HAP-1 (cell line): ENCODE measurements around the gene SCAMP1.
"Not testable (repeated sequence)": the region's sequence is repeated elsewhere in the genome, so short reads cannot be mapped to it uniquely, and the experiment has no call there.

Source experiments
- DNase-seq, 2 experiments: peaks; one replicate each; pipeline ENCODE4 v3.0.0-alpha.2; 2016 to 2020; ENCODE audit warnings: low spot score in 2 of 2
- H3K27me3 ChIP-seq: fragments of 250-450 bp; sonication (Bioruptor Pico); 2 replicates; pipeline ENCODE4 v1.5.1; 2020; ENCODE audit warnings: low read depth, mild to moderate bottlenecking, moderate library complexity
- H3K36me3 ChIP-seq: fragments of 250-450 bp; sonication (Bioruptor Pico); replicated peaks from 2 replicates; pipeline ENCODE4 v1.5.1; 2020; ENCODE audit warnings: mild to moderate bottlenecking
- H3K4me1 ChIP-seq: fragments of 250-450 bp; sonication (Bioruptor Pico); 2 replicates; pipeline ENCODE4 v1.5.1; 2020; ENCODE audit warnings: mild to moderate bottlenecking
- H3K4me3 ChIP-seq: fragments of 250-450 bp; sonication (Bioruptor Pico); 2 replicates; pipeline ENCODE4 v1.5.1; 2020; ENCODE audit warnings: mild to moderate bottlenecking, moderate library complexity
- H3K9me3 ChIP-seq: fragments of 250-450 bp; sonication (Bioruptor Pico); 2 replicates; pipeline ENCODE4 v1.5.1; 2020; ENCODE audit warnings: mild to moderate bottlenecking, moderate library complexity
- in situ Hi-C: fragments of 300-500 bp; cut with MboI; formaldehyde crosslinking; loops from 3 replicates; pipeline ENCODE4 v1.14.3; 2020; ENCODE audit warnings: low sequenced_read_pairs, inconsistent platforms, mixed read lengths

Gene SCAMP1

DNA sequence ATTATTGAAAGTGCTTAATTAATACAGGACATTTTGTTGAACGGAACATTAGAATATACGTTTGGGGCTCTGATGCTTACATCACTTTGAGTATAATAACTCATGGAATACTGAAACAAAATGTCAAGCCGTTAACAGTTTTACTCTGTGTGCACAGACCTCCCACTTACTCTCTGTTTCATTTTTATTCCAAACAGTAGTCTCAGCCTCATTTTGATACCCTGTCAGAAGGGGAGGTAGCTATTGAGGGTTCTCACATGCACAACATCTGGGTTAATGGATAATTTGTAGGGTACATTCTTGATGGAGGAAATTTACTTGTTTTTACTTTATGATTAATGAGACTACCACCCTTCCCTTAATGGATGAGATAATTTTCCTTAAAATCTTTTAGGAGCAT lies 59.0 kb downstream of the SCAMP1 start:
- DNase-seq = no peak
- Histone ChIP-seq H3K9me3 (no peaks in the 10 kb centered on the region), H3K4me1 (peaks cover 13% of the 10 kb centered on the region), H3K4me3 (no peak overlapping the region), H3K27me3 (no peaks in the 10 kb centered on the region), H3K36me3 (0 out of 2 replicates have a peak, but pooled peaks cover 3% of the 10 kb centered on the region)
- in situ Hi-C loops = no loop called here

DNA sequence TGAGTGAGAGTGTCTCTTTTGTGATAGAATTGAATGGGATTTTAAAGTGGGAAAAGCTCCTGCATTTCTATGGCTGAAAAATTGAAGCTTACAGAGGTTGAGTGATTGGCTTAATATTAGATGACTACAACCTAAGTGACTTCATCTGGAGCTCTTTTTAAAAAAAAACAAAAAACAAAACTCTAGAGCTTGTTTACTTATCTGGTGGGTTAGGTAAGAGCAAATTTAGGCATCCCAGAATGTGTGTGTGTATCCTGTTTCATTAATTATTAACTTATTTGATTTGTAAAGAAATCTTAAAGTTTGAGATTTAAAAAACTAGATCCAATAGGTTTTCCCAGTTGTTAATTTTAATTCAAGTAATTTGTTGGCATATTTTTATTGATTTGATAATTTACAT lies 60.1 kb downstream of the SCAMP1 start:
- Histone ChIP-seq H3K36me3 (0 out of 2 replicates have a peak, but pooled peaks cover 3% of the 10 kb centered on the region), H3K4me3 (no peak overlapping the region), H3K27me3 (no peaks in the 10 kb centered on the region), H3K4me1 (peaks cover 13% of the 10 kb centered on the region), H3K9me3 (no peaks in the 10 kb centered on the region)
- in situ Hi-C loops = no loop called here
- DNase-seq = no peak

DNA sequence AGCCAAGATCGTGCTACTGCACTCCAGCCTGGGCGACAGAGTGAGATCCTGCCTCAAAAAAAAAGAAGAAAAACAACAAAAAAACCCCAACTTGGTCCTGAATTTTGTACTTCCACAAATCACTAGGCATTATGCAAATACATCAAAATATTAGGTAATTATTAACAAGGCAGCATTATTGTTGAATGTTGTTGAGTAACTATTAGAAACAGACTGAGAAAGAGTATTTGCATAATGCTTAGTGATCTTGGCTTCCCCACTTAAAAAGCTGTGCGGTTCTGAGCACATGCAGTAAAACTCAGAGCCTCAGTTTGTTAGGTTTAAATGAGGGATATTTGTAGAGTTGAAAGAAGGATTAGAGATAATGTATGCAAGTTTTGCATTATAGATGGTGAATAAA lies 64.2 kb downstream of the SCAMP1 start:
- in situ Hi-C loops = no loop called here
- DNase-seq = no peak
- H3K27me3 ChIP-seq = no peaks in the 10 kb centered on the region
- H3K36me3 ChIP-seq = no peaks in the 10 kb centered on the region
- no peak overlapping the region for H3K4me3 ChIP-seq
- no peaks in the 10 kb centered on the region for H3K9me3 ChIP-seq
- 0 out of 2 replicates have a peak, but pooled peaks cover 3% of the 10 kb centered on the region for H3K4me1 ChIP-seq

DNA sequence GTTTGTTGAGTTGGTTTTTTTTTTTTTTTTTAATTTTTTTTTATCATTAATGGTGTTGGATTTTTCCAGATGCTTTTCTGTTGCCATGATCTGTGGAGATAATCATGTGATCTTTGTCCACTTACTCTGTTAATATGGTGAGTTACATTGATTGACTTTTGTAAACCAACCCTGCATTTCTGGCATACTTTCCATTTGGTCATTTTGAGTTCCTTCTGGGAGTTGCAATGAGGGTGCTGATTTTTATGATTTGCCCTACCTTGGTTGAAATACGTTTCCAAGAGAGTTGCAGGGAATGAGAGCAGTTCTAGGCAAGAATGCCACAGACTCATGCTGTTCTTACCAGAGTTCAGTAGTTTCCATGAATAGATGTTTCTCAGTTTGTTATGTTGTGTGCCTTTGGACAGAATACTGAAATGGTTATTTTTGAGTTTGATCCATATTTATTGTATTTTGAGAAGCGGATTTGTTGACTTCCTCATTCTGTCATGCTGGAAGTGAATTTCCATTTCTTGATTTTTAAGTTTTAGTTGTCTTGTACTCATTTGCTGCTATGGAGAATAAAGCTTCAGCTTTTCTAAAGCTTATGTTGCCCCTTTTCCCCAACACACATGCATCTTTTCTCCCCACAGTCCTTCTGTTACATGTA lies 69.0 kb downstream of the SCAMP1 start:
- Histone ChIP-seq H3K9me3 (no peaks in the 10 kb centered on the region), H3K27me3 (no peaks in the 10 kb centered on the region), H3K36me3 (no peaks in the 10 kb centered on the region), H3K4me3 (no peak overlapping the region), H3K4me1 (0 out of 2 replicates have a peak, but pooled peaks cover 3% of the 10 kb centered on the region)
- DNase-seq = no peak
- in situ Hi-C loops = no loop called here

DNA sequence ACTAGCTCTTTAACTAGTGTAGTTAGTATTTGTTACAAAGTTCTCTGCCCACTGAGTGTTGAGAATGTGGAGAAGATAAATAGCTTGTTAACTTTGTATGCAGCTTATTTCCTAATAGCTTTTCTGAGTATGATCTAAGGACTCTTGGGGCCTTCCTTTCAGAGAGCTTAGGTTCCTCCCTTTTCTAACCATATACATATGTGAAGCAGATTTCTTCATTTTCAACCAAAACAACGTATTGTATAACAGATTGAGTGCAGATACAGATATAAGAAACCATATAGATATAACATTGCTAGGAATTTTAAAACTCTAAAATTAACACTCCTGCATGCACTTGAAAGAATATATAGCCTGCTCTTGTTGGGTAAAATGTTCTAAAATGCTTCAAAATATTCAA lies 70.4 kb downstream of the SCAMP1 start:
- Histone ChIP-seq H3K4me3 (no peak overlapping the region), H3K4me1 (0 out of 2 replicates have a peak, but pooled peaks cover 3% of the 10 kb centered on the region), H3K9me3 (no peaks in the 10 kb centered on the region), H3K27me3 (no peaks in the 10 kb centered on the region), H3K36me3 (no peaks in the 10 kb centered on the region)
- in situ Hi-C loops = no loop called here
- no peak for DNase-seq

DNA sequence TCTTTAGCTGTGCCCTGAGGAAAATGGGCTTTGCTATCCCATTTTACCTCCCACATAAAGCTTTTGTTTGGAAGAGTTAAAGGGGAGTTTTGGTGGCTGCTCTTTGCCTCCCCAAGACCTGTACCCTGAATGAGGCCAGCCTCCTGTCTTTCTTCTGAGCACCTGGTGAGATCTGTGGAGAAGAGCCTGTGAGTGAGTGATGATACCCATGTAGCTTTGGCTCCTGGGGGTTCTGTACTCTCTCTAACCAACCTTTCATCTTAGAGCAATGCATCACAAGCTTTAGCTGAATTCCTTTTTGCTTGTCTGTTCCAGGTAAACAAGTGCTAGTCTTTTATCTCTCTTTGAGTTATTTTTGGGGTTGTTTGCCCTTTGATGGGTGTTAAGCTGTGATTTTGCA lies 73.6 kb downstream of the SCAMP1 start:
- no peaks in the 10 kb centered on the region for H3K9me3 ChIP-seq

DNA sequence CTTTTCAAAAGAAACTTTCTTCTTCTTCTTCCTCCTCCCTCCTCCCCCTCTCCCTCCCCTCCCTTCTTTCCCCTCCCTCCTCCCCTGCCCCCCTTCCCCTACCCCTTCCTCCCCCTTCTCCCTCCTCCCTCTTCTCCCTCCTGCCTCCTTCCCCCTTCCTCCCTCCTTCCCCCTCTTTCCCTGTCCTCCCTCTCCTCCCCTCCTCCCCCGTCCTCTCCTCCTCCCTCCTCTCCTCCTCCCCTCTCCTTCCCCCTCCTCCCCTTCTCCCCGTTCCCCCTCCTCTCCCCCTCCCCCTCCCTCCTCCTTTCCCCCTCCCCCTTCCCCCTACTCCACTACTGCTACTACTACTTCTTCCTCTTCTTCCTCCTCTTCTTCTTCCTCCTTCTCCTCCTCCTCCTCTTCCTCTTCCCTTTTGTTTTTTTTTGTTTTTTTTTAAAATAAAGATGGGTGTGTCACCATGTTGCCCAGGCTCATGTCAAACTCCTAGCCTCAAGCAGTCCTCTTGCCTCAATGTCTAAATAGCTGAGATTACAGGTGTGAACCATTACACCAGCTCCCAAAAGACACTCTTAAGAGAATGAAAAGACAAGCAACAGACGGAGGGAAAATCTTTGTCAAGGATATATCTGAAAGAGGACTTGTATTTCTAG lies 87.5 kb downstream of the SCAMP1 start:
- Histone ChIP-seq H3K36me3 (no peaks in the 10 kb centered on the region), H3K9me3 (no peaks in the 10 kb centered on the region), H3K27me3 (no peaks in the 10 kb centered on the region), H3K4me3 (no peak overlapping the region), H3K4me1 (no peaks in the 10 kb centered on the region; the same call in 1 of the 2 replicates)
- DNase-seq = no peak
- in situ Hi-C loops = no loop called here

More for the DNA sequence above, 73.6 kb downstream of the SCAMP1 start:
- Histone ChIP-seq H3K4me3 (no peak overlapping the region), H3K27me3 (no peaks in the 10 kb centered on the region), H3K36me3 (no peaks in the 10 kb centered on the region), H3K4me1 (no peaks in the 10 kb centered on the region)
- no peak for DNase-seq
- in situ Hi-C loops = no loop called here

DNA sequence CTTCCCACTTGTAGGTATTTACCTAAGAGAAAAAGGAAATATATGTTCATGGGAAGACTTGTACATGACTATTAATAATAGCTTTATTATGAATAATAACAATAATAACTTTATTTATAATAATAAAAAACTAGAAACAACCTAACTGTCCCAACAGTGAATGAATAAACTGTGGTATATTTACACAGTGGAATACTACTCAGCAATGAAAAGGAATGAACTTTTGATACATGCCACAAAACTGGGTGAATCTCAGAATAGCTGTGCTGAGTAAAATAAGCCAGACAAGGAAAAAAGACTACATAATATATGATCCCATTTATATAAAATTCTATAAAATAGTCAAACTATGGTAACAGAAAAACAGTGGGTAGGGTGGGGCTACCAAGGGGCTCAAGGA lies 88.7 kb downstream of the SCAMP1 start:
- H3K4me3 ChIP-seq = no peak overlapping the region
- no peaks in the 10 kb centered on the region for H3K27me3 ChIP-seq
- H3K4me1 ChIP-seq = no peaks in the 10 kb centered on the region; the same call in 1 of the 2 replicates
- no peak for DNase-seq
- no peaks in the 10 kb centered on the region for H3K9me3 ChIP-seq
- no peaks in the 10 kb centered on the region for H3K36me3 ChIP-seq
- in situ Hi-C loops = no loop called here

DNA sequence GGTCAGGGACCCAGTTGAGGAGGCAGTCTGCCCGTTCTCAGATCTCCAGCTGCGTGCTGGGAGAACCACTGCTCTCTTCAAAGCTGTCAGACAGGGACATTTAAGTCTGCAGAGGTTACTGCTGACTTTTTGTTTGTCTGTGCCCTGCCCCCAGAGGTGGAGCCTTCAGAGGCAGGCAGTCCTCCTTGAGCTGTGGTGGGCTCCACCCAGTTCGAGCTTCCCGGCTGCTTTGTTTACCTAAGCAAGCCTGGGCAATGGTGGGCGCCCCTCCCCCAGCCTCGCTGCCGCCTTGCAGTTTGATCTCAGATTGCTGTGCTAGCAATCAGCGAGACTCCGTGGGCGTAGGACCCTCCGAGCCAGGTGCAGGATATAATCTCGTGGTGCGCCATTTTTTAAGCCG lies 97.1 kb downstream of the SCAMP1 start:
- H3K4me1 ChIP-seq, H3K4me3 ChIP-seq, H3K9me3 ChIP-seq, H3K36me3 ChIP-seq, H3K27me3 ChIP-seq, in situ Hi-C loops: not testable (repeated sequence)
- DNase-seq = peak in 1 of 2 experiments; percentile 29

DNA sequence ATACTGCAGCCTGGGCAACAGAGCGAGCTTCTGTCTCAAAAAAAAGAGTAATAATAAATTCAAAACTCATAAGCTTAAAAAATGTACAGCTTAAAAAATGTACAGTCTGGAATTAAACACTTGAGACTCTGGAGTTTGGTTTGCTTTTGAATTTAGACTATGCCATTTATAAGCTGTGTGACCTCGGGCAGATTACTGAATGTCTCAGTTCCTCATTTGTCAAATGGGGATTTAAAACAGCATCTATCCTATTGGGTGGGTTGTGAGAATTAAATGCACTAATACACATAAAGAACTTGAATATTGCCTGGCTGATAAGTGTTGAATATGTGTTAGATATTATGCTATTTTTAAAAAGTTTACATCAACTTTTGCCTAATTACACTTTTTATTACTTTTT lies 98.4 kb downstream of the SCAMP1 start:
- Histone ChIP-seq H3K36me3 (no peaks in the 10 kb centered on the region), H3K4me3 (no peak overlapping the region), H3K27me3 (no peaks in the 10 kb centered on the region), H3K4me1 (no peaks in the 10 kb centered on the region), H3K9me3 (no peaks in the 10 kb centered on the region)
- in situ Hi-C loops = no loop called here
- DNase-seq = no peak

DNA sequence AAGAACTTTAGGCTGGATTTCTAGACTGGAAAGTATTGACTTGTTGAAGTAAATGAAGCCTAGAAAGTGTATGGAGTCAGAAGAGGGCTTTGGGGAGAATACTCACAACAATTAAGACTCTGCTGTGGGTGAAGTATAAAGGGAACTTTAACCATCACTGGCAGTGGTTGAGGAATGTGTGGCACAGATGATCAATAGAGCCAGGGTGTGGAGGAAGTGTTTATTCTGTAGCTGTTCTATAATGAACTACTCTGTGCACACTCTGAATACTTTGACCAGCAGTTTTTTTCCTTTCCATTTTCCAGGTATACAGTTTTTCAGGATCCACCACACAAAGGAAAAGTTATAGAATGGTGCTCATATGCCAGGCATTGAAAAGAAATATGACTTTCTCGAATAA lies 106.7 kb downstream of the SCAMP1 start:
- Histone ChIP-seq H3K9me3 (no peaks in the 10 kb centered on the region), H3K27me3 (no peaks in the 10 kb centered on the region), H3K4me1 (no peaks in the 10 kb centered on the region), H3K36me3 (no peaks in the 10 kb centered on the region), H3K4me3 (no peak overlapping the region)
- no peak for DNase-seq
- in situ Hi-C loops = no loop called here

DNA sequence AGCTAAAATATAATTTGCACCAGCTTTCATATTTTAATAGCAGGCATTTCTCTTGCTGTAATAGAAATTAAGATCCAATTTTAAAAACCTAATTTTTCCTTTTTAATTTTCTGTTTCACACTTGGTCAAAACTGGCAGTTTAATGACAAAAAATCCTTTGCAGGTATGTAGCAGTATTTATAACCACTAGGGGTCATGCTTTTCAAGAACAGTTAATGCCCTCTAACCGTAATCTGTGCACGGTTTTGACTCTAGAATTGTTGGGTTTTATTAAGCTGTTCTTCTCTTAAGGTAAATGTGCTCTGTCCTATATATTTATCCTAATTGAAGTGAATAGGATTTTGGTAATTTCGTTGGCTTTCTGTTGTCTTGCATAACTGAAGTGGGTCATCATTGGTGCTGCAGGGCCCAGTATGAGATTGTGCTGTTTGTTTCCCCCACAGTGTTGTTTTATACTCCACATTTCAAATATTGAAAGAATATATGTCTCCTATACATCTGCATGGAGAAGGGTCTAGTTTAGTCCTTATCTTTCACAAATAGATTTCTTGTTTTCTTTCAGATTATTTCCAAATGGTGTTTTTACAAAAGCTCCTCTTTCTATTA lies 107.4 kb downstream of the SCAMP1 start:
- peak in 1 of 2 experiments; percentile 47 for DNase-seq
- H3K4me3 ChIP-seq = no peak overlapping the region
- no peaks in the 10 kb centered on the region for H3K4me1 ChIP-seq
- no peaks in the 10 kb centered on the region for H3K27me3 ChIP-seq
- no peaks in the 10 kb centered on the region for H3K36me3 ChIP-seq
- in situ Hi-C loops = no loop called here
- no peaks in the 10 kb centered on the region for H3K9me3 ChIP-seq

DNA sequence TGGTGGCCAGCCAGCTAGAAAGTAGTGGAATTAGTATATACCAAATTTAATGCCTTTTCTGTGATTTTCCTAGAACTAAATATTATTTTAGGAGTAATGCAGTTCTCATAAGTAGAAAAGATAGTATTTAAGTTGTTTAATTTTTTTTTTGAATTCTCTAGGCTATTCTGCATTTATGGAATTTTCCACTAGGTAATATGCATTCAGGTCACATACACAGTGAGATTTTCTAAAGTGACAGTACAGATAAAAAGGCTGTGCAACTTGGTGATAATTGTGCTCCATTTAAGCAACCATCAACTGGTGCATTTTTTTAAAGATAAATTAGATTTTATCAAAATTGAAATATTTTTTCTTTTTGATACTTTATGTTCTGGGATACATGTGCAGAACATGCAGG lies 111.5 kb downstream of the SCAMP1 start:
- H3K27me3 ChIP-seq = no peaks in the 10 kb centered on the region
- no peak for DNase-seq
- no peaks in the 10 kb centered on the region for H3K9me3 ChIP-seq
- no peaks in the 10 kb centered on the region for H3K36me3 ChIP-seq
- H3K4me3 ChIP-seq = no peak overlapping the region
- in situ Hi-C loops = no loop called here
- H3K4me1 ChIP-seq = no peaks in the 10 kb centered on the region

DNA sequence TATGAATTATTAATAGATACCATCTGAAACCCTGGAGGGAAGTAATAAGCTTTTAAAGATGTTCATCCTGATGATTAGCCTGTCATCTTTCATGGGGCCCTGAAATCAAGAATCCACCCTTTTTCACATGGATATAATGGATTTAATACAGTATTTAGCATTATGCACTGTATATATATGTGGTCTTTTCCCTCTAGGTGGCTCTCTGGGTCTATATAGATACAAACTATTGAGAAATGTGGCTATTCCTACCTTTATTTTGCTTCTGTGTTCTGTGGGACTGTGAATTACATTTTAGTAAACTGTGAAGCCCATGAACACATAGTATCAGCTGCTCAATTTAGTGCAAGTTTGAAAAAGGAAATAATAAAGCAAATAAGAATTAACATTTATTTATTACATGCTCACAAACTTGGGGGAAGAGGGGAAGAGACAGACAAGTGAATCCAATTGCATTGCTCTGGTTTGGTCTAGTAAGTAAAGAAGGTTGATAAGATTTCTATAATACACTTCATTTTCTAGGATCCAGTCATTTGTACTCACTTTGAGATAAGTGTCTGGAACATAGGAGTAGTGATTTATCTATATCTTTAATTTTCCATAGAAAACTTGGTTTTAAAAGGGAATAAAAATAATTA lies 112.2 kb downstream of the SCAMP1 start:
- Histone ChIP-seq H3K4me1 (no peaks in the 10 kb centered on the region), H3K9me3 (no peaks in the 10 kb centered on the region), H3K36me3 (no peaks in the 10 kb centered on the region), H3K4me3 (no peak overlapping the region), H3K27me3 (no peaks in the 10 kb centered on the region)
- in situ Hi-C loops = no loop called here
- peak in 1 of 2 experiments; percentile 5 for DNase-seq
